KOPT-K1 (cell line): ENCODE measurements around the gene MTCL1.

Experiments
- H3K27ac ChIP-seq: fragments of 200-600 bp; sonication (generic); 2 replicates; pipeline ENCODE4 v1.5.1; 2016; ENCODE audit warnings: antibody characterized with exemption, mild to moderate bottlenecking, low read depth, low read length; ENCODE audit not compliant: poor library complexity, severe bottlenecking
- H3K36me3 ChIP-seq: fragments of 200-600 bp; sonication (generic); 2 replicates; pipeline ENCODE4 v1.5.1; 2017; ENCODE audit warnings: antibody characterized with exemption, mild to moderate bottlenecking, low read length, moderate library complexity; ENCODE audit not compliant: insufficient read depth
- H3K9me3 ChIP-seq: fragments of 200-600 bp; sonication (generic); 2 replicates; pipeline ENCODE4 v1.5.1; 2017; ENCODE audit warnings: antibody characterized with exemption, low read length, mild to moderate bottlenecking; ENCODE audit not compliant: insufficient read depth, poor library complexity, severe bottlenecking

The MTCL1 gene

GRCh38 chr18:8705238-8705960 is at the start of gene MTCL1:
MTCL1 (plus strand) TSS chr18:8705556; CDS start chr18:8705661, 105 bp downstream.
- Histone ChIP-seq H3K36me3 (no peaks in the 10 kb centered on the region), H3K9me3 (no peaks in the 10 kb centered on the region), H3K27ac (peak within 1 kb of the TSS; percentile 31)

- Histone ChIP-seq H3K9me3 (no peaks in the 10 kb centered on the region), H3K36me3 (no peaks in the 10 kb centered on the region), H3K27ac (no peak overlapping the region)
Observed at GRCh38 chr18:8656232-8656631, 49.1 kb upstream of the MTCL1 start.

- H3K27ac ChIP-seq = no peak overlapping the region
- no peaks in the 10 kb centered on the region for H3K9me3 ChIP-seq
- no peaks in the 10 kb centered on the region for H3K36me3 ChIP-seq
Observed at GRCh38 chr18:8657050-8657820, 48.1 kb upstream of the MTCL1 start.

GRCh38 chr18:8657873-8658470 is 47.4 kb upstream of the MTCL1 start:
- Histone ChIP-seq H3K36me3 (no peaks in the 10 kb centered on the region), H3K9me3 (no peaks in the 10 kb centered on the region), H3K27ac (no peak overlapping the region)

GRCh38 chr18:8658858-8659485 is 46.4 kb upstream of the MTCL1 start:
- Histone ChIP-seq H3K27ac (no peak overlapping the region), H3K9me3 (no peaks in the 10 kb centered on the region), H3K36me3 (no peaks in the 10 kb centered on the region)

- H3K27ac ChIP-seq = no peak overlapping the region
- no peaks in the 10 kb centered on the region for H3K9me3 ChIP-seq
- no peaks in the 10 kb centered on the region for H3K36me3 ChIP-seq
Observed at GRCh38 chr18:8659609-8660242, 45.6 kb upstream of the MTCL1 start.

GRCh38 chr18:8660316-8660715 is 45.0 kb upstream of the MTCL1 start:
- Histone ChIP-seq H3K27ac (no peak overlapping the region), H3K36me3 (no peaks in the 10 kb centered on the region), H3K9me3 (no peaks in the 10 kb centered on the region)

GRCh38 chr18:8661754-8662559 is 43.4 kb upstream of the MTCL1 start:
- H3K36me3 ChIP-seq = no peaks in the 10 kb centered on the region
- H3K9me3 ChIP-seq = no peaks in the 10 kb centered on the region
- H3K27ac ChIP-seq = no peak overlapping the region

- no peaks in the 10 kb centered on the region for H3K9me3 ChIP-seq
- no peak overlapping the region for H3K27ac ChIP-seq
- H3K36me3 ChIP-seq = no peaks in the 10 kb centered on the region
Observed at GRCh38 chr18:8662560-8663255, 42.6 kb upstream of the MTCL1 start.

- H3K27ac ChIP-seq = no peak overlapping the region
- H3K9me3 ChIP-seq = no peaks in the 10 kb centered on the region
Observed at GRCh38 chr18:8667846-8668245, 37.5 kb upstream of the MTCL1 start.

GRCh38 chr18:8668381-8668780 is 37.0 kb upstream of the MTCL1 start:
- no peaks in the 10 kb centered on the region for H3K36me3 ChIP-seq

More at GRCh38 chr18:8667846-8668245, 37.5 kb upstream of the MTCL1 start:
- no peaks in the 10 kb centered on the region for H3K36me3 ChIP-seq

GRCh38 chr18:8669571-8669970 is 35.8 kb upstream of the MTCL1 start:
- no peak overlapping the region for H3K27ac ChIP-seq
- no peaks in the 10 kb centered on the region for H3K9me3 ChIP-seq
- no peaks in the 10 kb centered on the region for H3K36me3 ChIP-seq

More at GRCh38 chr18:8668381-8668780, 37.0 kb upstream of the MTCL1 start:
- H3K27ac ChIP-seq = no peak overlapping the region
- no peaks in the 10 kb centered on the region for H3K9me3 ChIP-seq

- no peaks in the 10 kb centered on the region for H3K36me3 ChIP-seq
- no peak overlapping the region for H3K27ac ChIP-seq
- H3K9me3 ChIP-seq = no peaks in the 10 kb centered on the region
Observed at GRCh38 chr18:8673256-8674209, 31.8 kb upstream of the MTCL1 start.
